H9 (cell line): ENCODE results near the gene PLXNA2. TPM values are rescaled to one million over a fixed set of nuclear protein-coding genes. Genes with fewer than 3 reads are reported as not detected.

Experiments used
- DNase-seq: peaks from one replicate; pipeline ENCODE4 v3.0.0-alpha.2; 2017
- H2AFZ ChIP-seq: one replicate; pipeline ENCODE4 v1.6.1; 2013; ENCODE audit warnings: mild to moderate bottlenecking, low read length, control low read depth, moderate library complexity
- H2AK5ac ChIP-seq: 2 replicates; pipeline ENCODE4 v1.6.1; 2013; ENCODE audit warnings: low read length, control low read depth, mixed read lengths; ENCODE audit not compliant: insufficient read length
- H2BK120ac ChIP-seq: one replicate; pipeline ENCODE4 v1.6.1; 2013; ENCODE audit warnings: low read depth, mild to moderate bottlenecking, low read length, control low read depth, inconsistent platforms; ENCODE audit not compliant: poor library complexity, severe bottlenecking
- H2BK12ac ChIP-seq: 2 replicates; pipeline ENCODE4 v1.6.1; 2013; ENCODE audit warnings: low read length, control low read depth, mixed read lengths, low read depth; ENCODE audit not compliant: insufficient read length
- H2BK15ac ChIP-seq: 2 replicates; pipeline ENCODE4 v1.6.1; 2013; ENCODE audit warnings: low read depth, low read length, control low read depth
- H2BK20ac ChIP-seq: one replicate; pipeline ENCODE4 v1.6.1; 2013; ENCODE audit warnings: low read depth, mild to moderate bottlenecking, low read length, control low read depth, inconsistent platforms; ENCODE audit not compliant: poor library complexity, severe bottlenecking
- H2BK5ac ChIP-seq: 2 replicates; pipeline ENCODE4 v1.6.1; 2013; ENCODE audit warnings: low read length, control low read depth, mixed read lengths; ENCODE audit not compliant: insufficient read length
- H3K14ac ChIP-seq: 2 replicates; pipeline ENCODE4 v1.6.1; 2013; ENCODE audit warnings: low read length, control low read depth; ENCODE audit not compliant: insufficient read depth
- H3K18ac ChIP-seq: 2 replicates; pipeline ENCODE4 v1.6.1; 2013; ENCODE audit warnings: low read depth, mild to moderate bottlenecking, mixed read lengths, low read length, control low read depth; ENCODE audit not compliant: insufficient read length
- H3K23ac ChIP-seq: 2 replicates; pipeline ENCODE4 v1.6.1; 2013; ENCODE audit warnings: low read length, control low read depth, mixed read lengths, low read depth; ENCODE audit not compliant: insufficient read length
- H3K23me2 ChIP-seq: 2 replicates; pipeline ENCODE4 v1.6.1; 2013; ENCODE audit warnings: low read depth, mild to moderate bottlenecking, mixed read lengths, low read length, control low read depth; ENCODE audit not compliant: insufficient read length, poor library complexity, severe bottlenecking
- H3K27ac ChIP-seq: 2 replicates; pipeline ENCODE4 v1.5.1; 2013; ENCODE audit warnings: low read length, control low read depth, mixed read lengths, low read depth; ENCODE audit not compliant: insufficient read length
- H3K27me3 ChIP-seq: 2 replicates; pipeline ENCODE4 v1.6.1; 2013; ENCODE audit warnings: low read length, control low read depth, inconsistent platforms; ENCODE audit not compliant: insufficient read depth
- H3K4ac ChIP-seq: 2 replicates; pipeline ENCODE4 v1.6.1; 2013; ENCODE audit warnings: low read depth, mild to moderate bottlenecking, control low read depth, inconsistent platforms, low read length, moderate library complexity
- H3K4me1 ChIP-seq: 2 replicates; pipeline ENCODE4 v1.6.1; 2013; ENCODE audit warnings: low read length, control low read depth, inconsistent platforms; ENCODE audit not compliant: insufficient read depth
- H3K4me2 ChIP-seq: 2 replicates; pipeline ENCODE4 v1.6.1; 2013; ENCODE audit warnings: low read length, control low read depth, mixed read lengths; ENCODE audit not compliant: insufficient read length, insufficient read depth
- H3K56ac ChIP-seq: 2 replicates; pipeline ENCODE4 v1.6.1; 2013; ENCODE audit warnings: low read depth, mild to moderate bottlenecking, mixed read lengths, low read length, control low read depth; ENCODE audit not compliant: insufficient read length
- H3K79me1 ChIP-seq: 2 replicates; pipeline ENCODE4 v1.6.1; 2013; ENCODE audit warnings: low read depth, mild to moderate bottlenecking, moderate library complexity, low read length, control low read depth, inconsistent platforms; ENCODE audit not compliant: insufficient read depth, poor library complexity, severe bottlenecking
- H3K79me2 ChIP-seq: 2 replicates; pipeline ENCODE4 v1.6.1; 2013; ENCODE audit warnings: low read length, control low read depth, inconsistent platforms; ENCODE audit not compliant: insufficient read depth
- H3K9ac ChIP-seq: 2 replicates; pipeline ENCODE4 v1.6.1; 2013; ENCODE audit warnings: low read length, control low read depth, mixed read lengths; ENCODE audit not compliant: insufficient read length; ENCODE audit errors: extremely low read depth
- H3K9me3 ChIP-seq: one replicate; pipeline ENCODE4 v1.6.1; 2013; ENCODE audit warnings: low read depth, low read length, inconsistent platforms; ENCODE audit not compliant: control insufficient read depth
- H3T11ph ChIP-seq: one replicate; pipeline ENCODE4 v1.6.1; 2013; ENCODE audit warnings: mild to moderate bottlenecking, low read length, control low read depth, inconsistent platforms
- H4K20me1 ChIP-seq: one replicate; pipeline ENCODE4 v1.6.1; 2013; ENCODE audit not compliant: control insufficient read depth, insufficient read length, insufficient read depth
- H4K5ac ChIP-seq: 2 replicates; pipeline ENCODE4 v1.6.1; 2013; ENCODE audit warnings: low read depth, mild to moderate bottlenecking, mixed read lengths, low read length, control low read depth; ENCODE audit not compliant: insufficient read length
- H4K8ac ChIP-seq: replicated peaks from 2 replicates; pipeline ENCODE4 v1.6.1; 2013; ENCODE audit warnings: low read length, control low read depth, mixed read lengths, low read depth; ENCODE audit not compliant: insufficient read length
- H4K91ac ChIP-seq: 2 replicates; pipeline ENCODE4 v1.6.1; 2013; ENCODE audit warnings: low read depth, mild to moderate bottlenecking, moderate library complexity, mixed read lengths, low read length, control low read depth; ENCODE audit not compliant: insufficient read length
- H3K27ac Mint-ChIP-seq, 3 experiments: 2 replicates in 2 of 3; 3 replicates in 1 of 3; pipeline ENCODE4 v1.8.0; 2020 to 2021; ENCODE audit warnings: mixed read lengths in 3 of 3, mild to moderate bottlenecking in 1 of 3, moderate library complexity in 1 of 3
- H3K27me3 Mint-ChIP-seq: 2 replicates; pipeline ENCODE4 v1.8.0; 2021; ENCODE audit warnings: low read depth, mild to moderate bottlenecking, moderate library complexity, mixed read lengths
- H3K36me3 Mint-ChIP-seq, 3 experiments: 2 replicates in 2 of 3; 3 replicates in 1 of 3; pipeline ENCODE4 v1.8.0; 2020 to 2021; ENCODE audit warnings: low read depth in 3 of 3, mixed read lengths in 3 of 3; ENCODE audit not compliant: insufficient read depth in 1 of 3
- H3K4me1 Mint-ChIP-seq, 2 experiments: 2 replicates each; pipeline ENCODE4 v1.8.0; 2020; ENCODE audit warnings: mixed read lengths in 2 of 2
- H3K4me3 Mint-ChIP-seq, 2 experiments: 2 replicates in 1 of 2; 3 replicates in 1 of 2; pipeline ENCODE4 v1.8.0; 2020 to 2021; ENCODE audit warnings: mild to moderate bottlenecking in 2 of 2, mixed read lengths in 2 of 2, moderate library complexity in 1 of 2
- H3K9me3 Mint-ChIP-seq, 2 experiments: 2 replicates in 1 of 2; 3 replicates in 1 of 2; pipeline ENCODE4 v1.8.0; 2020; ENCODE audit warnings: mild to moderate bottlenecking in 2 of 2, mixed read lengths in 2 of 2, moderate library complexity in 1 of 2
- CTCF ChIP-seq: fragments of 200-600 bp; sonication (generic); conservative IDR thresholded peaks from 3 replicates; pipeline ENCODE4 v1.8.0; 2021; ENCODE audit warnings: antibody characterized with exemption, mild to moderate bottlenecking
- WGBS: extraction: QIAGEN DNeasy Blood & Tissue Kit; methylation state at CpG from one replicate; pipeline ENCODE4 v1.1.7; 2013; ENCODE audit warnings: missing lambda C conversion rate, low lambda C conversion rate, mixed read lengths; ENCODE audit not compliant: insufficient read length; ENCODE audit errors: extremely low coverage; 5-methylcytosine and 5-hydroxymethylcytosine counted together
- total RNA-seq: library from RNA; stranded (reverse); gene quantifications from 2 replicates; pipeline ENCODE4 v1.2.1, GENCODE V29; 2021

The PLXNA2 gene
- total RNA-seq, 1 experiment from 2014 or later, result 0.57 TPM

DNA sequence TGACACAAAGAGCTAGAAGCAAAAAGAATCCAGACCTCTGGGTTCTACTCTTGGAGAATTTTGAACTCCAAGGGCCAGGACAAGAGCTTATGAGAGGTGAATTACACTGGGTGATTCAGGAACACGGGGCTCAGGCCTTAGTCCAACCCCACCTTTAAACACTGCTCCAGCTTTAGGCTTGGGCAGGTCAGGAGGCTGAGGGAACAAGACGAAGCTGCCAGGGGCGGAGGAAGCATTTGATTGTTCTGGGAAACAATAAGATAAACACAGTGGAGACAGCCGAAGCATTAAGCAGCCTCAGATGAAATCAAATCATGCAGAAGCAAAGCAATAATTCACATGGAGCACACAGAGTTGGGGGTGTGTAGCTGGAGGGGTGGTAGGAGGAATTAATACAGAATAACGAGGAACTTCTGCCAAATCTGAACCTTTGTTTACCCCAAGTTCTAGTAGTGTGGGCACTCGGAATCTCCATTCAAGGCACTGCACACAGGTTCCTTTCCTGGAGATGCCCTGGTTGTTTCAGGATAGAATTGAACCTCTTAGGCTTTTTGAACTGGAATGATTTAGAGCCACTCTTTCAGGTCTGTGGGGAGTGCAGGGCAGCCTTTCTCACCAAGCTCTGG, 93.2 kb downstream of the PLXNA2 start:
- Histone ChIP-seq H3K4me1 (no peaks in the 10 kb centered on the region), H3K27ac (no peak overlapping the region)
- DNase-seq, result no peak

More for the DNA sequence above, 93.2 kb downstream of the PLXNA2 start:
- H2AFZ ChIP-seq, result no peak overlapping the region
- H3K4me2 ChIP-seq, result no peak overlapping the region
- no CpG with 5 or more reads among the region's 6 CpGs for WGBS
- no peaks in the 10 kb centered on the region for H4K20me1 ChIP-seq
- no peak overlapping the region for H4K8ac ChIP-seq
- no peak overlapping the region for H3K14ac ChIP-seq
- H3K4me3 Mint-ChIP-seq, result no peak overlapping the region
- no peaks in the 10 kb centered on the region for H3K9me3 Mint-ChIP-seq
- no peak overlapping the region for H3K4ac ChIP-seq
- TF ChIP-seq CTCF, result no peak
- H3K79me1 ChIP-seq, result no peaks in the 10 kb centered on the region
- H3K79me2 ChIP-seq, result no peaks in the 10 kb centered on the region
- no peak overlapping the region for H3K23ac ChIP-seq
- no peak overlapping the region for H2BK20ac ChIP-seq
- H3K18ac ChIP-seq, result no peak overlapping the region
- H3K9me3 ChIP-seq, result no peaks in the 10 kb centered on the region
- H3K27ac Mint-ChIP-seq, result no peak overlapping the region; a peak in 1 of 7 replicates
- no peak overlapping the region for H2BK5ac ChIP-seq
- H4K5ac ChIP-seq, result no peak overlapping the region
- no peak overlapping the region for H4K91ac ChIP-seq
- no peaks in the 10 kb centered on the region; the same call in 1 of the 2 replicates for H3K27me3 Mint-ChIP-seq
- H2BK120ac ChIP-seq, result no peak overlapping the region
- H3K23me2 ChIP-seq, result no peaks in the 10 kb centered on the region
- H3K36me3 Mint-ChIP-seq, result no peaks in the 10 kb centered on the region
- H3K4me1 Mint-ChIP-seq, result peaks cover 15 to 18% of the 10 kb centered on the region in 2 experiments
- H3K27me3 ChIP-seq, result no peaks in the 10 kb centered on the region
- H2AK5ac ChIP-seq, result no peak overlapping the region
- no peak overlapping the region for H3K56ac ChIP-seq
- no peak overlapping the region for H2BK12ac ChIP-seq
- H3K9ac ChIP-seq, result no peak overlapping the region
- H3T11ph ChIP-seq, result no peak overlapping the region
- H2BK15ac ChIP-seq, result no peak overlapping the region
